Jurkat, Clone E6-1 (cell line): ENCODE measurements around the gene RALGDS.

Experiments
- DNase-seq: peaks from one replicate; pipeline ENCODE4 v3.0.0-alpha.2; 2011; ENCODE audit warnings: low read depth, low spot score
- H3K4me3 ChIP-seq: 2 replicates; pipeline ENCODE4 v1.5.1; 2011; ENCODE audit warnings: mild to moderate bottlenecking, low read length, control low read depth, moderate library complexity

RALGDS gene

GRCh38 chr9:133113163-133113948, 7.7 kb downstream of the RALGDS start:
- no peak overlapping the region for H3K4me3 ChIP-seq
- no peak for DNase-seq

DNA sequence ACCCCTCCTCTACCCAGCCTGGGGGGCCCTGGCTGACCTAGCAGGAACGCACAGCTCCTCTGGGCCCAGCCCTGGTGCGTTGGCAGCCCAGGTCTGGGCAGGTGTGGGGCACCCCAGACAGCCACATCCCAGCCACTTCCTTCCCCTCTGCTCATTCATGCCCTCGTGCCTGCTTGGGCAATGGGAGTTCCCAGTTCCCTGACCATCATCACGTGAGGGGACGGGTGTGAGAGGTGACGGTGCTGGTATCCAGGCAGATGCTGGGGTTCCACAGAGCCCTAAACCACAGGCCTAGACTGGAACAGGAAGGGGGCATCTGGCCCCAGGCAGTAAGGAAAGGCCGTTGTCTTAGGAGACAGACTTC, 8.4 kb downstream of the RALGDS start:
- DNase-seq = no peak
- no peak overlapping the region for H3K4me3 ChIP-seq

DNA sequence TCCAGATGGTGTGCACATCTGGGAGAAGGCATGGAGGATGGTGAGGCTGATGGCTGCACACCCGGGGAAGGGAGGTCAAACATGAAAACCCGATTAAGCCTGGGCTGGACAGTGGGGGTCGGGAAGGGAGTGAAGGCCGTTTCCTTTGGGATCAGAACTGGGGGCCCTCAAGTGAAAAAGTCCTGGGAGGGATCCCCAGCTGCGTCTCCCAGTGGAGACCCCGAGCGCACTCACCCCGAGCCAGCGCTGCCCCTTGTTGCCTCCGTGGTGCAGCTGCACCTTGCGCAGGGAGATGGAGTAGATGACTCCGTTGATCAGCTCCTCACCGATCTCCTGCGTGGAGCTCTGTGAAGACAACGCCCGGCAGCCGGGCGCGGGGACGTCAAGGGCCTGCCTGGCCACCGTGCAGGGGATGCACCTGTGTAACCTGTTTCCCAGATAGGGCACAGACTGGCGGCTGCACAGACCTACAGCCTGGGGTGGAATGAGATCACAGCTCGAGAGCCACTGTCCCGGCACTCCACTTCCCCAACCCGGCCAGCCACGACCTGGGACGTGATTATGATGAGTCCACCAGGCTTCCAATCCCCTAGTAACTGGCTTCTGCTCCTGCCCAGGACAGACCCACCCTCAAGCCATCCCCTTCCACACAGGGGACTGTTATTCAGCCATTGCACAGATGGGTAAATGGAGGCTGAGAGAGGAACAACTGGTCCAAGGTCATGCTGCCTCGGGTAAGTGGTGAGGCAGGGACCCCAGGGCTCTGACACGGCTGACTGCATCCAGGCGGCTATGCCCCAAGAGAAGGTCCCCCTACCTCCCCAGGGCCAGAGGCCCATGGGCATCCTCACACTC, 9.0 kb downstream of the RALGDS start:
- H3K4me3 ChIP-seq = no peak overlapping the region

GRCh38 chr9:133109931-133110650, 10.9 kb downstream of the RALGDS start:
- DNase-seq = no peak
- no peak overlapping the region for H3K4me3 ChIP-seq

More for the DNA sequence above, 9.0 kb downstream of the RALGDS start:
- DNase-seq = no peak

DNA sequence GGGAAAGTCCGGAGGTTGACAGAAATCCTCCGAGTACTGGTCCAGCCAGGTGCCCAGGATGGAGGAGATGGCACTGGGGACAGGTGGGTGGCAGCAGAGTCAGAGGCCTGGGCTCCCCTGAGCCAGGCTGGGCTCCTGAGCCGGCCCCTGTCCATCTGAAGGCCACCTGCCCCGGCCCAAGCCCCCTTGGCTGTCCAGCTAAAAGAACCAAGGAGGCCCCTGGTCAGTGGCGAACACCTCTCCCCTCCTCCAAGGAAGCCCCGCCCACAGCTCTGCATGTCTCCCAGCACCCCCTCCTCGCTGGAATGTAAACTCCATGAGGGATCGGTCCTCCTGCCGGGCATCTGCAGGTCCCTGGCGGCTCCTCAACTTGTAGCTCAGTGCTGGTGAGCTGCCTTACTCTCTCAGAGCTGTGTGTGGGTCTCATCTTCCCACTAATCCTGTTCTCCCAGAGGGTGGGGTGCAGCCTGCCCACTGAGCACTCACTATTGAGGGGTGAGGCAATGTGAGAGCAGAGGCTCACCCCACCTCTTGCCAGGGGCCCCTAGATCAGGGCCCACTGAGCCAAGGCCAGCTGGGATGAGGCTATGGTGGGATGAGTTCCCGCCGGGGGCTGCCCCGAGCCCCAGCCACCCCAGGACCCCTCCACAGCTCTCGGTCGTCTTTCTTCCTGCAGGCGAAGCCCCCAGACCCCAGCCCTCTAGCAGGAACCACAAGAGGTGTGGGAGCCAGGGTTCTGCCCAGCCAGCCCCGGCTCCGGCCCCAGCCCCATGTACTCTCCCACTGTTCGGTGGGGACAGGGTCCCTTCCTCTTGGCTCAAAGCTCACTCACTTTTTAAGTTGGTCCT, 12.0 kb downstream of the RALGDS start:
- no peak overlapping the region for H3K4me3 ChIP-seq
- no peak for DNase-seq

DNA sequence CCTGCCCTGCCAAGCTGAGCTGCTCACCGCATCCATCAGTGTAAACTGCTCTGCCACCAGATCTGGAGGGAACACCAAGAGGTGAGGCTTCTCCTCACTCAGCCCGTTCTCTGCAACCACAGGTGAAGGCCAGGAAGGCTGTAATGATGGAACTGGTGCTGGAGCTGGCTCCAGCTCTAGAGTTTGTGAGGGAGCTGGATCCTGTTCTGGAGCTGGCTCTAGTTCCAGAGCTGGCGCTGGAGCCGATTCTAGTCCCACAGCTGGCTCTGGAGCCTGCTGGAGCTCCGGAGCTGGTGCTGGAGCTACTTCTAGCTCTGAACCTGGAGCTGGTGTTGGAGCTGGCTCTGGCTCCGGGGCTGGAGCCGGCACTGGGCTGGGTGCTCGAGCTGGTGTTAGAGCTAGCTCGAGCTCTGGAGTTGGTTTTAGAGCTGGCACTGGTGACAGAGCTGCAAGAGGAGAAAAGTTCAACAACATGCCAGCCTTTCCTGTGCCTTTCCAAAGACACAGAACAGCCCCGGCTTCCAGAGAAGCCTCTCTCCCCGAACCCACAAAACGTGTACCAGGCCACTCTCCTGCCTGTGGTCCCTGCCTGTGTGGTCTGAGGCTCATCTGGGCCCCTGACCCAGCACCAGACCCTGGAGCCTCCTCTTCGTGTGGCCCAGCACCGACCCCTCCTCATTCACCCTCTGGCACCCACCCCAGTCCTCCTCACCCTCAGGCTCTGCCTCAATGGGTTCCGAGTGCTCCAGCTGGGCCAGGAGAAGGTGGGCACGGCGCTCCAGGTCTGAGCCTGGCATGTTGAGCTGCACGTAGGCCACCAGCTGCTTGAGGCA, 12.9 kb downstream of the RALGDS start:
- no peak overlapping the region for H3K4me3 ChIP-seq
- no peak for DNase-seq

DNA sequence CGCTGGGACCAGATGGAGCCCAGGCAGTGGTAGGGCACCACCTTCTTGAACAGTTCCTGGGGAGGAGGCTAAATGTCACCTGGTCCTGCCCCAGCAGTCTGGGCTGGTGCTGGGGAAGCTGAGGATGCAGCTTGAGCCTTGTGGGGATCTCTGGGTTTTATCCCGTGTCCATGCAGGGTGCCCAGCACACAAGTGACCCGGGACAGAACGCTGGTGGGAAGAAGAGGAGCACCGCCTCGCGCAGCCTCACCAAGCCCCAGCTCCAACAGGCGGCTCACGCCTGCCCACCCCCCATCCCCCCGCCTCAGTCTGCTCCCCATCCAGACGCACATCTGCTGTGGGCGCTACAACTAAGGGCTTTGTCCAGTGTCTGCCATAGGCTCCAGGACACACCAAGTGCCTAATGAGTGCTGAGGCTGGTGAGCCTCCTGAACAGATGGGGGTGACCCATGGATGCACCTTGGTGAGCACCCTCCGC, 13.8 kb downstream of the RALGDS start:
- DNase-seq = no peak
- no peak overlapping the region for H3K4me3 ChIP-seq

DNA sequence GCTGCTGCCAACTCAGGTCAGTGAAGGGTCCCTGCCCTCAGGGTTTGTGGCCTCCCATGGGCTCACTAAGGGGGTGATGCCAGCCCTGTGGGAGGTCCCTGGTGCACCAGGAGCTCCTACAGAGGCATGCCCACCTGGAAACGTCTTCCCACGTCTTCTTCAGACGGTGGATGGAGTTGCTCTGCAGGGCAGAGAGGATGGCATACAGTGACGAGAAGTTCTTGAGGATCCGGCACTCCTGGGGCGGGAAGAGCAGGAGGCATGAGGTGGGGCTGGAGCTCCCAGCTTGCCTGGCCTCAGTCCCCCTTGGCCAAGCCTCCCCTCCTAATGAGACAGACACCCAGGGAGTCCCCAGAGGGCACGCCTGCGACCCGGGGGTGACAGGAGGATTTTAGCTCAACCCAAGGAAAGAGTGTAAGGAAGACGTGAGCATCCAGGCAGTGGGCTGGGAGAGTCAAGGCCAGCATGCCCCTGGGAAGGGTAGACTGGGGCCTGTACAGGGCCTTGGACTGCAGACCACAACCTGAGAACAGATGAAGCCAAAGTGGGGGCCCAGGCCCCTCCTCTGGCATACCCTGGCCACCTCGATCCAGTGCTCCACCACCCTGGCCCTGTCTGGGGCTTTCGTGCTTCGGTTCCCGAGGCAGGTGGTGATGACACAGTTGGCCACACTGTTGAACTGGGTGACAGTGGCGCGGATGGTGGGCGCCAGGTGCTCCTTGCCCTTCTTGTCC, 14.4 kb downstream of the RALGDS start:
- H3K4me3 ChIP-seq = no peak overlapping the region
- DNase-seq = no peak

- H3K4me3 ChIP-seq = no peak overlapping the region
- DNase-seq = no peak
These were observed 15.6 kb downstream of the RALGDS start for GRCh38 chr9:133105461-133105770.

- H3K4me3 ChIP-seq = no peak overlapping the region
- no peak for DNase-seq
These were observed 16.2 kb downstream of the RALGDS start for GRCh38 chr9:133104718-133105460.

DNA sequence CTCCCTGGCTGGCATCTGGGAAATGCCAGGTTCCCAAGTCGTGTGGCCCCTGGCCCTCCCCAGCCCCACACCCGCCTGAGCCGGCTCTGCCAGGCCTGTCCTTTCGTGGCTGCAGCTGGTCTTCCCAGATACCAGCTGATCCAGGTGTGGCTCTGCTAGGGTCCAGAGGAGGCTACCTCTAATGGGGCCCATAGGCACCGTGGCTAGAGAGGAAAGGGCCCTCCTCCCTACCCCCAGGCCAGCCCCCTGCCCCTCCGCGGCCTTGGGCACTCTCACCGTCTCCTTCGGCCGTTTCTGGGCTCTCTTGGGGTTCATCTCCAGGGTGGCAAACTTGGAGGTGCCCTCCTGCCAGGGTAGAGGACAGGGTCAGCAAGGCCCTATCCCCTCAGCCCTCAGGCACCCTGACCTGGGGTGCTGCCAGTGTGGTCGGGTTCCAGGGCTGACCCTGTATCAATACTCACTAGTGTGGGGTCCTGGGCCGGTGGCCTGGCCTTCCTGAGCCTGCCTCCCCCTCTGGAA, 17.0 kb downstream of the RALGDS start:
- H3K4me3 ChIP-seq = no peak overlapping the region
- DNase-seq = no peak

GRCh38 chr9:133103183-133103986, 17.7 kb downstream of the RALGDS start:
- DNase-seq = no peak
- H3K4me3 ChIP-seq = no peak overlapping the region

DNA sequence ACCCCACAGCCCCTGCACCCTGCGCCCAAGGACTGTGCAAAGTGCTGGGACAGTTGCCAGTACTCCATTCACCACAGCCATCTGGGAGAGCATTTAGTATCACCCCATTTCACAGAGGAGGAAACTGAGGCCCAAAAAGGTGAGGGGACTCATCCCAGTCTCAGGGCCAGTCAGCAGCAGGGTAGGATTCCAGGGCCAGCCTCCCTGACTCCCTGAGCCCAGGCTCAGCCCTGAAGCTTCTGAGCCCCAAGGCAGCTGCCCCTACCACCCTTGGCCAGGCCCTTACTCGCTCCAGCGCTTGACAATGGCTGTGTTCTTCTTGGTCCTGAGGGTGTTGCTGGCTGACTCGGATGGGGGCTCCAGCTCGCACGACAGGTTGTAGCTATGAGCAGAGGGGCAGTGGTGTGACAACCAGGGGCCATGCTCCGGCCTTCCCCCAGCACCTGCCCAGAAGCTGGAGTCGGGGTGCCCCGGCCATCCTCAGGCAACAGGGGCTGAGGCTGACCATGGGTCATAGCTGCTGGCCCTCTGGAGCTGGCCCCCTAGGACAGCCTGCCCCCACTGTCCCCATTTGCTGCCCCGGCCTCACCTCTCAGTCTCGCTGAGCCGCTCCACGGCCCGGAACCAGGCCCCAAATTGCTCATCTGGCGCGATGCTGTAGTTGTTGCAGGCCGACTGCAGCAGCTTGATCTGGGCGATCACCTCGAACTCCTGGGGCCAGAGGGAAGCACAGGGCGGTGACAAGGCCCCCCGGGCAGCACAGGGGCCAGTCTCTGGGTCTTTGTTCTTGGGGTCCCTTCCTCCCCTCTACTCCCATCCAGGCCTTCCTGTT, 18.6 kb downstream of the RALGDS start:
- no peak for DNase-seq
- no peak overlapping the region for H3K4me3 ChIP-seq

GRCh38 chr9:133101356-133102189, 19.5 kb downstream of the RALGDS start:
- DNase-seq = no peak
- no peak overlapping the region for H3K4me3 ChIP-seq
